OCI-LY1 (cell line): ENCODE results near the gene XRCC1.

Source experiments
- H2AFZ ChIP-seq: fragments of 200-600 bp; sonication (generic), shearing (Covaris generic); 2 replicates; pipeline ENCODE4 v1.6.0; 2014; ENCODE audit warnings: antibody characterized with exemption, mild to moderate bottlenecking, low read length
- H3F3A ChIP-seq: fragments of 200-600 bp; sonication (generic), shearing (Covaris generic); 2 replicates; pipeline ENCODE4 v1.6.0; 2014; ENCODE audit warnings: mild to moderate bottlenecking, antibody characterized with exemption, low read length, moderate library complexity; ENCODE audit not compliant: insufficient read depth
- H3K27ac ChIP-seq: fragments of 200-600 bp; sonication (generic); 2 replicates; pipeline ENCODE4 v1.5.1; 2014; ENCODE audit warnings: low read length, mixed run types, mild to moderate bottlenecking, low read depth; ENCODE audit not compliant: poor library complexity, severe bottlenecking
- H3K27me3 ChIP-seq: fragments of 200-600 bp; sonication (generic); 2 replicates; pipeline ENCODE4 v1.6.0; 2014; ENCODE audit warnings: antibody characterized with exemption, mild to moderate bottlenecking, low read length, moderate library complexity; ENCODE audit not compliant: insufficient read depth
- H3K36me3 ChIP-seq: fragments of 200-600 bp; sonication (generic); 2 replicates; pipeline ENCODE4 v1.6.1; 2014; ENCODE audit warnings: mild to moderate bottlenecking, antibody characterized with exemption, low read length, moderate library complexity, mixed read lengths; ENCODE audit not compliant: insufficient read depth
- H3K4me1 ChIP-seq: fragments of 200-600 bp; sonication (generic); 2 replicates; pipeline ENCODE4 v1.5.1; 2014; ENCODE audit warnings: mild to moderate bottlenecking, low read length, moderate library complexity; ENCODE audit not compliant: insufficient read depth, severe bottlenecking
- H3K4me2 ChIP-seq: fragments of 200-600 bp; sonication (generic), shearing (Covaris generic); 2 replicates; pipeline ENCODE4 v1.6.1; 2014; ENCODE audit warnings: low read length
- H3K4me3 ChIP-seq: fragments of 200-600 bp; sonication (generic); 2 replicates; pipeline ENCODE4 v1.5.1; 2014; ENCODE audit warnings: low read length, low read depth, mild to moderate bottlenecking, mixed read lengths; ENCODE audit not compliant: poor library complexity, severe bottlenecking
- H3K79me2 ChIP-seq: fragments of 200-600 bp; shearing (Covaris generic); 2 replicates; pipeline ENCODE4 v1.6.1; 2016; ENCODE audit warnings: mixed run types, low read length, mixed read lengths; ENCODE audit not compliant: insufficient read depth
- H3K9ac ChIP-seq: fragments of 200-600 bp; sonication (generic), shearing (Covaris generic); 2 replicates; pipeline ENCODE4 v1.6.1; 2014; ENCODE audit warnings: mild to moderate bottlenecking, low read length, mixed read lengths
- H3K9me2 ChIP-seq: fragments of 200-600 bp; sonication (generic), shearing (Covaris generic); 2 replicates; pipeline ENCODE4 v1.6.1; 2014; ENCODE audit warnings: low read depth, mild to moderate bottlenecking, low read length, mixed read lengths
- H3K9me3 ChIP-seq: fragments of 200-600 bp; shearing (Covaris generic); 2 replicates; pipeline ENCODE4 v1.6.1; 2014; ENCODE audit warnings: low read length, mixed read lengths
- H4K20me1 ChIP-seq: fragments of 200-600 bp; sonication (generic), shearing (Covaris generic); 2 replicates; pipeline ENCODE4 v1.6.0; 2016; ENCODE audit warnings: mild to moderate bottlenecking, low read length; ENCODE audit not compliant: insufficient read depth
- CTCF ChIP-seq: fragments of 200-600 bp; sonication (generic), shearing (Covaris generic); IDR thresholded peaks from 2 replicates; pipeline ENCODE4 v1.5.1; 2017; ENCODE audit warnings: mild to moderate bottlenecking, antibody characterized with exemption, low read length, moderate library complexity, mixed read lengths
- EZH2 ChIP-seq: fragments of 200-600 bp; sonication (generic), shearing (Covaris generic); IDR thresholded peaks from 2 replicates; pipeline ENCODE4 v1.8.0; 2017; ENCODE audit warnings: borderline replicate concordance, mixed run types, mild to moderate bottlenecking, antibody characterized with exemption, low read length, moderate library complexity, mixed read lengths

The XRCC1 gene

GRCh38 chr19:43495082-43495481 is 80.2 kb downstream of the XRCC1 start:
- no peak overlapping the region for H3K4me2 ChIP-seq
- H3K9ac ChIP-seq = no peak overlapping the region
- H3K4me3 ChIP-seq = no peak overlapping the region
- H3F3A ChIP-seq = no peaks in the 10 kb centered on the region
- H3K4me1 ChIP-seq = no peaks in the 10 kb centered on the region
- H3K36me3 ChIP-seq = peaks cover 5% of the 10 kb centered on the region
- H3K9me3 ChIP-seq = no peaks in the 10 kb centered on the region
- H3K79me2 ChIP-seq = no peaks in the 10 kb centered on the region
- TF ChIP-seq EZH2 (no peak), CTCF (no peak)
- H2AFZ ChIP-seq = no peak overlapping the region
- H3K27me3 ChIP-seq = no peaks in the 10 kb centered on the region
- no peaks in the 10 kb centered on the region for H4K20me1 ChIP-seq
- no peaks in the 10 kb centered on the region for H3K9me2 ChIP-seq
- H3K27ac ChIP-seq = no peak overlapping the region
